GM19372 (cell line): ENCODE data around the gene JMJD6.
"Not testable (repeated sequence)": the region's sequence is repeated elsewhere in the genome, so short reads cannot be mapped to it uniquely, and the experiment has no call there.

Experiments used
- ATAC-seq: cut with Tn5 transposase; IDR thresholded peaks from one replicate; pipeline ENCODE4 v1.9.1; 2021; ENCODE audit warnings: mild to moderate bottlenecking, low read depth, moderate library complexity; ENCODE audit not compliant: unreplicated experiment

JMJD6 gene

DNA sequence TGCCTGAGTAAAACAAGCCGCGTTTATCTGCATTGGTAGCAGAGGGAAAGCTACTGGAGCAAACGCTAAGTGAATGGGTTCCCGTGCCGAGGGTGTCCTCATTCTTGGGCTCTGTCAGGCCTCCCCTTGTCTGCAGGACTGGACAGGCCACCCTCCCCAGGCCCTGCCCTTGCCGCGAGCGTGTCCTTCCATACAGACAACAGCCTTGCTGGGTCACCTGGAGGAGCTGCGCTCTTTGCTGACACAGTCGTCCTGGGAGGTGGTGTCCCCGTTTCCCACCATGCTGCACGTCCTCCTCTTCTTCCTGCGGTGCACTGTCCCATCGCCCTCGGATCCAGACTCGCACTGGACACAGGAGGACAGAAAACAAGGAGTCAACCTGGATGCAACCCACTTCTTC, 7.9 kb downstream of the JMJD6 start:
- ATAC-seq: no peak

DNA sequence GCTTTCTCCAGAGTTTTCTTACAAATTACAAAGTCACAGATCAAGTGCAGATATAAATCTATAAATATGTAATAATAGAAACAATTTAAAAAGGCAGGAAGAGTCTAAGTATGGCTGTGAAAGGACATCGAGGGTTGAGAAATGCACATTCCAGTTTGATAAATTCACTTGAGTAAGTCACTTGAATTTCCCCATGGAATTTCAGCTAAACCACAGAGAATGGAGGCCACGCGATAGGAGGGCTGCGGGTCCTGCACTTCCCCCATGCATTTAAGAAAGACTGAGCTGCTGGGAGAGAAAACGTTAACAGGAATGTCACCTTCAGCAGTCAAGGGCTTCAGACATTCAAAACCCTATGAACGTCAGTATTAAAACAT, 9.6 kb downstream of the JMJD6 start:
- no peak for ATAC-seq

DNA sequence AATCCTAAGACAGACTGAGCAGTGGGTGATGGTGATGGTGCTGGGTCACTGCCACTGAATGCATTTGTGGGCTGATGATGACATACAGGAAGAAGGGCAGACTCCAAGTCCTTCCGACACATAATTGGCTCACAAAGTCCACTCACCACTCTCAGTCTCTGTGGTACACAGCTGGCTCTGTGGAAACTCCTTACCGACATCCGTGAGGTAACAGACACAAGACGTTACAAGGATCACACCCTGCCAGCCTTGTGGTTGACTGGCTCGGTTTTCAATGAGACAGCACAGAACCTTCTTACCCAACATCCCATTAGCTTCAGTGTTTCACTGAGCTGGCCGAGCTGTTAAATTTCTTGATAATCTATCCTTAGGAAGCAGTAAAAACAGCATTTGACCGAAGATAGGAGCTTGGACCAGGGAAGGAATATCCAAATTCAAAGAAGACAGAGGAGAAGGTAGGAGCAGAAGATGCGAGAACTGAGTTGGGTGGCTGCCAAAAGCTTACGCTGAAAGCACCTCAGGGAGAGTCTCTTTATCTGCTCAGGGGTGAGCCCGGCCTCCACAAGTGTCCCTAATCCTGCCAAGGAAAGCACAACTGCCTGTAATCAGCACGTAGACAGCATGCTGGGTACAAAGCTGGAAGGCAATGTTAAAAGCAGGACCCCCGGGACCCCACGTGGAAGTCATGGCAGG, 10.1 kb downstream of the JMJD6 start:
- no peak for ATAC-seq

DNA sequence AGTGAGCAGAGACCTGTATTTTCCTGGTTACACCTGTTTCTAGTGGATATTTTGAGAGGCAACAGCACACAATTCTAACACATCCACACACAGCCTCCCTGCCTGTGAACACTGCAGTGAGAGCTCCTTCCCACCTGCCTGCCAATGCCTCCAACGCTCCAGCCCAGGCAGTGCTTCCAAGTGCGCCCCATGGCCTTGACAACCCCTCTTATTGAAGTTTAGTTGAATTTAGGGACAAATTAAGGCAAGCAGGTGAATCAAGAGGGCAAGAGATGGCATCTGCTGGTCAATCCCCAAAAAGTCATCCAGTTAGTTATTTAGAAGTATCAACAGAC, 10.9 kb downstream of the JMJD6 start:
- ATAC-seq: no peak

DNA sequence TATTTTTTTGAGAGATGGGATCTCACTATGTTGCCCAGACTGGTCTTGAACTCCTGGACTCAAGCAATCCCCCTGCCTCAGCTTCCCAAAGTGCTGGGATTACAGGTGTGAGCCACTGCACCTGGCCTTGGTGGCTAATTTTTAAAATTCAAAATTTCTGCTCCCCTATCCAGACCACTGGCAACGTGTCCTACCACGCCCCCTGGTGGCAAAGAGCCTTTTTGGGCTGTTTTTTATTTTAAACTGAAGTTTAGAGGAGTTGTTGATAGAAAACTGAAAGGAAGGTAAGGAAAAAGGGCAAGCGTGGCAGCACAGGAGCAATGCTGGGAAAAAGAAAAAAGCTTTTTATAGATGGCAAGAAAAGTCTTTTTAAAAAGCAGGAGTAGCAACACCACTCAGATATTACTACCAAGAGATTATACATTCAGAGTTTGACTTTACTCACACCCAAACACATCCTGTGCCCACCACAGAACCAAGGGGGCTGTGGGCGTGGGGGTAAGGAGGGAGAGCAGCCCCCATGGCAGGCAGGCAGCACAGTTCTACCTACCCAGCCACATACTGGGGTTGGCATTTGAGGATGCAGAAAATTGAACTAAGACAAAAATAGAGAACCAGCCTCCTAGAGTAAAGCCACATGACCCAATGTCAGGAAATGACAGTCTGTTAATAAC, 11.4 kb downstream of the JMJD6 start:
- no peak for ATAC-seq

DNA sequence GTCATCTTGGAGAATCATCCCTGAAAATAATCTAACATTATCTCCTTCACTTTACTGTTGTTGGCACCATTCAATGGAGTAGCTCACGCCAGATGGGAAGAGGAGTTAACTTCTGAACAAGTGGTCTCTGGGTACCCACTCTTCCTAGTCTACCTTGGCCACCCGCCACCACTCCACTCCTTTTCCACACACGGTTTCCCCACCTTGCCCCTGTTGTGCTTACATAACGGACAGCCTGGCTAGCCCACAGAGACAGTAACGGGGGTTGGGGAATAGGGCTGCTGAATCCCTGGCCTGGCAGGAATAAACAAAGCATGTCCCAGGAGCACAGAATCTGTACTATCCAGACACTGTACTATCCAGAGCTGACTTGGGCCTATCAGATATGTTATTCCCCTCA, 12.1 kb downstream of the JMJD6 start:
- no peak for ATAC-seq

DNA sequence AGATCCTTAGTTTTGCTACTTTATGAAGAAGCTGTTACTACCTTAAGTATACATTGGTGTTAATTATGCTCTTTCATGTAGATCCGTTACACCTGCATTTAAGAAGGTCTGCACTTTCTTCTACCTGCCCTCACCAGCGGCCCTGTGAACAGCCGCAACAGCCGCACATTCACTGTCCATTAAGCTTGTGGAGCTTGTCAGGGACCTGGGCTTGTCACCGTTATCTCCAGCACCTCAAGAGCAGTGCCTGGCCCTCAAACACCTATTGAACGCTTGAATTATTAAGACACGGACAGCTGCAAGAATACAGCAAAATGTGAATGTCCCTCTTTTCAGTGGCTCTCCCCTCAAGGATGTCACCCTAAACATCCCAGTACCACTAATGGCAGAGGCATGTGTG, 12.6 kb downstream of the JMJD6 start:
- no peak for ATAC-seq

DNA sequence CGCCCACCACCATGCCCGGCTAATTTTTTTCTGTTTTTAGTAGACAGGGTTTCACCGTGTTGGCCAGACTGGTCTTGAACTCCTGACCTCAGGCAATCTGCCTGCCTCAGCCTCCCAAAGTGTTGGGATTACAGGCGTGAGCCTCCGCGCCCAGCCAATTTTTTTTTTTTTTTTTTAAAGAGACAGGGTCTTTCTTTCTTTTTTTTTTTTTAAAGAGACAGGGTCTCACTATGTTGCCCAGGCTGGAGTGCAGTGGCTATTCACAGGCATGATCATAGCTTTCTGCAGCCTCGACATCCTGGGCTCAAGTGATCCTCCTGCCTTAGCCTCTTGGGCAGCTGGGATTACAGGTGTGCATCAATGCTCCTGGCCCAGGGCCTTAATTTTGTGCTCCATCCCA, 14.1 kb downstream of the JMJD6 start:
- ATAC-seq: not testable (repeated sequence)

DNA sequence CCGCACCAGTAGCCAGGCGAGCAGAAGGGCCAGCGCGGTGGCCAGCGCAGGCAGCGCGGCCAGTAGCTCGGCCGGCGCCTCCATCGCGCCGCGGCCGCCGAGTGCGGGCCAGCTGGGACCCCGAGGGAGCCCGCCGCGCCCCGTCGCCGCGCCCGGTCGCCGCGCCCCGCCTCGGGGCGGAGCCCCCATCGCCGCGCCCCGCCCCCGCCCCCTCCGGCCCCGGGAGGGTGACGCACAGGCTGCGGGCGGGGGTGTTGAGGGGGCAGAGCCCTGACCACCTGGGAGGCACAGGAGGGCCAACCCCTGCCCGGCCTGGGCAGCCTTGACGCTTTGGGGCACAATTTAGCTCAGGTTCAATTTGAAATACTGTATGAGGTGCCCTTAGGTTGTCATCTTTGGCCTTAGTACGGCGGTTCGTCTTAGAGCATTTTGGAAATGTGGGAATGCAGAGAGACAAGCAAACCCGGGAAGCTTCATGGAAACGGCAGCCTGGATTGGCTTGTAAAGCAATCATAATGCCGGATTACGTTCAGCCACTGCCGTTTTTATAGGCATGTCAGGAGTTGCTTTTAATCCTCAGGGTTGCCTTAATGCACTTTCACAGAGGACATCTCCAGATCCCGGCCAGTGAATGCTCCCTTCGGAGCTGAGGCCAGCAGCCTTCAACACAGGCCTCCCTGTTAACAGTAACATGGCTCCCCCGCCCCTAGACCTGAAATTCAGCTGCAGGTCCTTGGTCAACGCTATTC, 15.4 kb downstream of the JMJD6 start, which contains the start of gene MXRA7:
MXRA7 (minus strand) TSS at position 103 of the 749 bp plus-strand sequence; CDS start at position 84, 19 bp downstream.
- no peak for ATAC-seq

DNA sequence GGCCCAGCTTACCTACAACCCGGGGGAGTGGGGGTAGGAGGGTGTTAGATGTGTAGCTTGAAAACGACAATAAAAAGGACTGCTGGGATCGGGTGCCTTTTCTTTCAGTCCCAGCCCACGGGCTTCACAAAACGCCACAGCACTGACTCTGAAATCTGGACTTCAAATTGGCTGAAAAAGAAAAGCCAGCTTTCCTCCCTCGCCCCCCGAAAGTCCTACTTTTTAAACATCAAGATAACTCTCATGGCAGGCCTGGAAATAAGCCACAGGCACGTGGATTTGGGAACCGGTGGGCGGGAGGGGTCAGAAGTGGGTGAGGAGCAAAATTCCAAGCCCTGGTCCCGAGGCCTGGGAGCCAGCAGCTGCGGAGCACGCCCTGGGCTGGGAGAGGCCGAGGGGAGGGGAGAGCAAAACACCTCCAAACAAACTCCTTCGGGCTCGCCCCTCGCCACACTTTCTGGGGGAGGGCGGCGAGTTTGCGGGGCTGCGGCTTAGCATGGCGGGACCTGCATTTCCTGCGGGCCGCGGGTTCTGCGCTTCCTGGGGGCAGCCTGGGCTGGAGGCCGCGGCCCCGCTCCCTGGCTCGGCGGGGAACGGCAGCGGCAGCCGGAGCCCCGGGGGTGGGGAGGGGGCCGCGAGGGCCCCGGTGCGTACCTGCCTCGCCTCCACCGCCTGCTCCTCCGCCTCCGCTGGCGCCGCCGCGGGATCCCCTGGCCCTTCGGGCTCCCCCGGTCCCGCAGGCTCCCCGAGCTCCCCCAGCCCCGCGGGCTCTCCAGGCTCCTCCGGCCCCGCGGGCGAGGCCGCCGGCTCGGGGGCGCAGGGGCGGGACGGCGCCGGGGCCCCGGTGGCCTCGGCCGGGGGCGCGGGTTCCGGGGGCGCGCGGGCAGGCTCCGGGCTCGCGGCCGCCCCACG, 16.2 kb downstream of the JMJD6 start:
- not testable (repeated sequence) for ATAC-seq

DNA sequence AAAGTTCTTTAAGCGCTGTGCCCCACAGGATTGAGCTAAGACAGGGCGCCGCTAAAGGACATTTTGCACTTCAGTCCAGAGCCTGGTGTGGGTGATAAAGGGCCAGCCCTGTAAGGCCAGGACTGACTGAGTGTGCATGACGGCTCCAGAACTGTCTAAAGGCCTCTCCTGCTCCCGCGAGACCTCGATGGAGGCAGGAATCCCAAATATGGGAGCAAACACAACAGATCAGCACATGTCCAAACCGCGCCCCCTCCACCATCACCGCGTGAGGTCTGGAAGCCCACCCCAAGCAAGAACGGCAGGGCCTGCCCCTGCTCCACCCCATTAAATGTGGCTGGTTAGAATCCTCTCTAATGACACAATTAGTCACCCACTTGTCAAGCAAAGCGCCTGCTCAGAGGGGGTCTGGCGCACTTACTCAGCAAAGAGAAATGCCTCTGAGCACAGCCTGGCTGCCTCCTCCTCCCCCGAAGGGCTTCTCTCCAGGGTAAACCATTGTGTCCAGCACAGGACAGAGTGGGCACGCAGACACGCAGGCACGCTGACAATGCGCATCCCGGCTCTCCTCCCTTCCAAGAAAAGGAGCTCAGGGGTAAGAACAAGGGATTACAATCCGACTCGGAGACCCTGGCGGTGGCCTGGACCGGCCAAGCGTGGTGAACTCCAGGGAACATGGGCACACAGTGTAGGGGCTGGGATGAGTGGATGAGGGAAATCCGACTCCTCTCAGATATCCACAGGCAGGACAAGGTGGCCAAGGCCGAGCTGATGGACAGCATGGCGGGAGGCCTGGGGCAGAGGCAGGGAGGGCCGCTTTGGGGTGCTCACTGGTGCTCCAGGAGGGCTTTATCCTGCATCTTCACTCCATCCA, 17.1 kb downstream of the JMJD6 start:
- ATAC-seq: no peak

DNA sequence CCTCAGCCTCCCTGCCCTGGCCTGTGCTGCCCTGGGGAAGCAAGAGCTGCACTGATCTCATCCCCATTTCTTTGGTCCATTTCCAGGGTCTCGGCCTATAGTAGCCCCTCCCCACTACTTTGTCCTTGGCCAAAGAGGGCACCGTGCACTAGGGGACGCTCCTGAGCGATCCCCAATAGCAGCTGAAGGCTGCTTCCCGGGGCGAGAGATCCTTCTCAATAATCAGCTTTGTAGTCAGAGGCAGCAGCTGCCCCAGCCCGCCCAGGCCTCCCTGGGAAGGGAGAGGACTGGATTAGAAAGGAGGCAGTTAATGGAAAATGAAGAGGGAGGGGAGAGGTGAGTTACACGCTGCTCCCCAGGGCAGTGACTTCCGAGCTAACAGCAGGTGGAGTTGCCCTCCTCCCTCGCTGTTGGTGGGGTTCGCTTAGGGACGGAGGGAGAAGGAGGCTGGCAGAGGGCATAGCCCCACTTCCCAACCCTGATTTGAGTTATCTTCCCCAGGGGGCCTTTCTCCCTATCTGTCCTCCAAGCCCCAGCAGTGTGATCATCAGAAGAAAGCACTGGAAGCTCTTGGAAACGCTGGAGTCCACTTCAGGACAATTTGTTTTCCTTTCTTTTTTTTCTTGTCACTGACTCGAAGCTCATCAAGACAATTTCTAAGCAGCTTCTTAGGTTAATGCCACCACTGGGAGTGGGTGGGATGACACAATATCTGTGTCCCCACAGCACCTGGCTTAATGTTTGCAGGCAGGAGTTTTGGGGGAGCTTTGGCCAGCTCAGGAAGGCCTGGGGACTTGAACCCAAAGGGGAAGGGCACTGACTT, 18.2 kb downstream of the JMJD6 start:
- ATAC-seq: no peak

DNA sequence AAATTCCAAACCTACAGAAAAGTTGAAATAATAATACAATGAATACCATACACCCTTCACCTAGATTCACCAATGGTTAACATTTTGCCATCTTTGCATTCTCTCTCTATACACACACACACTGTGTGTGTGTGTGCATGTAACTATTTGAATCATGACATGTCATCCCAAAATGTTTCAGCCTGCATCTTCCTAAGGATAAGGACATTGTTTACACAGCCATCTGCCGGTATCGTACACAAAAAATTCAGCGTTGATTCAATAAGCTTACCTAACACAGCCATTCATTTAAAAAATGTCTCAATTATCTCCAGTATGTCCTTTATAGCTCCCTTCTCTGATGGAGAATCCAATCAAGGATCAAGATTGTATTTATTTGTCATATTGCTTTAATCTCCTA, 19.6 kb downstream of the JMJD6 start:
- no peak for ATAC-seq

DNA sequence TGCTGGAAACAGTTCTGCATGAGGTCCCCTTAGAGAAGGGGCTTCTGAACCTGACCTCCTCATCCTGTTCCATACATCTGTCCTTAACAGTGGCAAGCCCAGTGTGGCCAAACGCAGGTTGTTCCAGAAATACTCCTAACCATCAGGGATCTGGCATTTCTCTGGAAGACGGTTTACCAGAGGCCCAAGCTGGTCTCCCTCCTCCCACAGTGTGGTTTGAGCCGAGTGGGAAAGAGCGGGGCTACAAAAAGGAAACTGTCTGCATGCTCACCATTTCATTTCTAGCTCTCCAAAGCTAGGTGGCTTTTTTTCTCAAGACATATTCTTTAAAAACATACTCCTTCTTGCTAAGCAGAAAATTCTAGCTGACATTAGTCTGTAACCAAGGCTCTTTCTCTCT, 21.6 kb downstream of the JMJD6 start:
- ATAC-seq: no peak

DNA sequence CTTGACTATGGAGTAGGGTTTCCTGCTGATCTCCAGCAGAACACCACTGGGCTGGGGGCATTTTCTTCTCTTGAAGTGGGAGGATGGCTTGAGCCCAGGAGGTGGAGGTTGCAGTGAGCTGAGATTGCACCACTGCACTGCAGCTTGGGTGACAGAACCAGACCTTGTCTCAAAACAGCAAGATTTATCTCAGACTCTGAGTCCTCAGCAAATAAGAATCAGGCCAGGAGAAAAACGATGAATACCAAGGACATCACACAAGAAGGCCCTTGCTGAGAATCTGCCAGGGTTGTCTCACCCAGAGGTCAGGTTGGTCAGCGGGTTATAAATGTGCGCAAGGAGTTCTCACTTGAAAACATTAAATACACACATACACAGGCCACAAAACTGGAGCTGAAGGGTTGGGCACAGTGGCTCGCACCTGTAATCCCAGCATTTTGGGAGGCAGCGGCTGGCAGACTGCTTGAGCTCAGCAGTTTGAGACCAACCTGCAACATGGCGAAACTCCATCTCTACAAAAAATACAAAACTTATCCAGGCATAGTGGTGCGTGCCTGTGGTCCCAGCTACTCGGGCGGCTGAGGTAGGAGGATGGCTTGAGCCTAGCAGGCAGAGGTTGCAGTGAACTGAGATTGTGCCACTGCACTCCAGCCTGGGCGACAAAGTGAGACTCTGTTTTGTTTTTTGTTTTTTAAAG, 23.3 kb downstream of the JMJD6 start:
- ATAC-seq: no peak

DNA sequence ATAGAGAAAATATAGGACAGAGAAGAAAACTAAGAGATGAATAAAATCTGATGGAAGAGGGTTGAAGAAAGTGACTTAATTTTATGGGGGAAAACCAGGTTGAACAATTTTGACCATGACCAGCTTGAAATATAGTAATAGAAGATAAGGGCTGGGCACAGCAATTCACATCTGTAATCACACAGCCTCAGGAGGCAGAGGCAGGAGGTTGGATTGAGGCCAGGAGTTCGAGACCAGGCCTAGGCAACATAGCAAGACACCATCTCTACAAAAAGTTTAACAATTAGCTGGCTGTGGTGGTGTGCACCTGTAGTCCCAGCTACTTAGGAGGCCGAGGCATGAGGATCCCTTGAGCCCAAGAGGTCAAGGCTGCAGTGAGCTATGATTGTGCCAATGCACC, 24.3 kb downstream of the JMJD6 start:
- ATAC-seq: no peak

DNA sequence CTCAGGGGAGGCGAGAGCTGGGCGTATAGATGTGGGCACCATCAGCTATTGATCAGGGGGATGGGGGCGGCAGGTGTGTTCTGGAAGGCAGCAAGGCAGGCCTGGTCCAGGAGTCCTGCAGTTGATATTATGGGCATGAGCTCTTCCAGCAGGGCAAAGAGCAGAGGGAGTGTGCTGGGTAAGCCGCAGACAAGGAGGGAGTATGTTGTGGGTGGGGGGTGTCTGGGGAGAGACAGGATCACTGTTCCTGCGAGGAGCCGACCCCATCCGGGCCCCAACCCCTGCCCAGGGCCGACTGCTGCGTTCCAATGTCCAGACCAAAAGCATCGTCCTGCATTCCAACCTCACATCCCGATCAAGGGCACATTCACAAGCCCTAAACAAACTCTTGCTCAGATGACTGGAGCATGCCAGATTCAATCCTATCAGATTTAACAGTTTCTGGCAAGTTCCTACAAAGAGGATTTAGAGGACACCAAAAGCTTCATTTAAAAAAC, 24.9 kb downstream of the JMJD6 start:
- ATAC-seq: no peak
